GM23338 (cell line): ENCODE results near the gene MAPK7. TPM values are rescaled to one million over a fixed set of nuclear protein-coding genes. Genes with fewer than 3 reads are reported as not detected.

Experiments used
- ATAC-seq: fragments of 200-7000 bp; cut with Tn5 transposase; 3 replicates; pipeline ENCODE4 v1.9.1; 2020
- DNase-seq: peaks from one replicate; pipeline ENCODE4 v3.0.0-alpha.2; 2015; ENCODE audit warnings: low spot score
- H2AFZ ChIP-seq: fragments of 200-600 bp; sonication (generic); 2 replicates; pipeline ENCODE4 v1.8.0; 2016; ENCODE audit warnings: antibody characterized with exemption, mild to moderate bottlenecking, moderate library complexity
- H3F3A ChIP-seq: fragments of 200-600 bp; sonication (generic); replicated peaks from 2 replicates; pipeline ENCODE4 v1.8.0; 2017; ENCODE audit warnings: antibody characterized with exemption, mixed run types, low read depth
- H3K27ac ChIP-seq: fragments of 200-600 bp; sonication (generic); 2 replicates; pipeline ENCODE4 v1.6.1; 2016; ENCODE audit warnings: low read depth
- H3K27me3 ChIP-seq: fragments of 200-600 bp; sonication (generic); 2 replicates; pipeline ENCODE4 v1.8.0; 2016; ENCODE audit warnings: mild to moderate bottlenecking, mixed run types, moderate library complexity; ENCODE audit not compliant: insufficient read depth
- H3K36me3 ChIP-seq: fragments of 200-600 bp; sonication (generic); 2 replicates; pipeline ENCODE4 v1.8.0; 2016; ENCODE audit warnings: mild to moderate bottlenecking; ENCODE audit not compliant: insufficient read depth
- H3K4me1 ChIP-seq: fragments of 200-600 bp; sonication (generic); 2 replicates; pipeline ENCODE4 v1.8.0; 2016; ENCODE audit warnings: mild to moderate bottlenecking, moderate library complexity; ENCODE audit not compliant: insufficient read depth
- H3K4me2 ChIP-seq: fragments of 200-600 bp; sonication (generic); 2 replicates; pipeline ENCODE4 v1.7.1; 2017; ENCODE audit warnings: mixed run types
- H3K4me3 ChIP-seq: fragments of 200-600 bp; sonication (generic); 2 replicates; pipeline ENCODE4 v1.6.1; 2016; ENCODE audit warnings: mixed run types
- H3K79me2 ChIP-seq: fragments of 200-600 bp; sonication (generic); replicated peaks from 2 replicates; pipeline ENCODE4 v1.8.0; 2017; ENCODE audit warnings: mild to moderate bottlenecking; ENCODE audit not compliant: insufficient read depth
- H3K9me2 ChIP-seq: fragments of 200-600 bp; sonication (generic); 2 replicates; pipeline ENCODE4 v1.8.0; 2017; ENCODE audit not compliant: insufficient read depth
- H4K20me1 ChIP-seq: fragments of 200-600 bp; sonication (generic); replicated peaks from 2 replicates; pipeline ENCODE4 v1.8.0; 2017; ENCODE audit warnings: mild to moderate bottlenecking; ENCODE audit not compliant: insufficient read depth
- H3K27ac Mint-ChIP-seq: 2 replicates; pipeline ENCODE4 v1.8.0; 2020; ENCODE audit warnings: inconsistent platforms, mild to moderate bottlenecking, moderate library complexity, mixed read lengths
- H3K27me3 Mint-ChIP-seq: 3 replicates; pipeline ENCODE4 v1.8.0; 2022; ENCODE audit warnings: low read depth, mild to moderate bottlenecking, moderate library complexity, mixed read lengths, inconsistent platforms; ENCODE audit not compliant: insufficient read depth, poor library complexity
- H3K36me3 Mint-ChIP-seq: 3 replicates; pipeline ENCODE4 v1.8.0; 2021; ENCODE audit warnings: low read depth, mild to moderate bottlenecking, inconsistent platforms, moderate library complexity, mixed read lengths
- H3K4me1 Mint-ChIP-seq: 3 replicates; pipeline ENCODE4 v1.8.0; 2020; ENCODE audit warnings: mild to moderate bottlenecking, inconsistent platforms, mixed read lengths
- H3K4me3 Mint-ChIP-seq: 3 replicates; pipeline ENCODE4 v1.8.0; 2021; ENCODE audit warnings: moderate library complexity, mild to moderate bottlenecking, inconsistent platforms, mixed read lengths
- H3K9me3 Mint-ChIP-seq: 3 replicates; pipeline ENCODE4 v1.8.0; 2020; ENCODE audit warnings: moderate library complexity, mild to moderate bottlenecking, inconsistent platforms, mixed read lengths
- EZH2 ChIP-seq: fragments of 200-600 bp; sonication (generic); IDR thresholded peaks from one replicate; pipeline ENCODE4 v1.8.0; 2017; ENCODE audit warnings: antibody characterized with exemption, mild to moderate bottlenecking, low read depth; ENCODE audit not compliant: unreplicated experiment
- JUNB ChIP-seq: IDR thresholded peaks from one replicate; pipeline ENCODE4 v1.6.1; 2016; ENCODE audit warnings: antibody characterized with exemption; ENCODE audit not compliant: unreplicated experiment
- POLR2AphosphoS5 ChIP-seq: IDR thresholded peaks from 2 replicates; pipeline ENCODE4 v1.6.1; 2016; ENCODE audit warnings: antibody characterized with exemption, low read depth
- STAT1 ChIP-seq: IDR thresholded peaks from one replicate; pipeline ENCODE4 v1.6.1; 2016; ENCODE audit warnings: antibody characterized with exemption; ENCODE audit not compliant: unreplicated experiment
- ZNF114 ChIP-seq: fragments of 250-450 bp; sonication (Bioruptor Pico); IDR thresholded peaks from 2 replicates; pipeline ENCODE4 v1.5.0; 2020; ENCODE audit warnings: mild to moderate bottlenecking, moderate library complexity
- ZNF331 ChIP-seq: fragments of 250-450 bp; sonication (Bioruptor Pico); IDR thresholded peaks from 2 replicates; pipeline ENCODE4 v1.5.0; 2020; ENCODE audit warnings: low read depth, mild to moderate bottlenecking, moderate library complexity
- polyA plus RNA-seq: library from polyadenylated mRNA; unstranded; fragments of >200 nt; fragmentation: Nextera tagmentation; extraction: Ambion mirVana; gene quantifications from 2 replicates; pipeline ENCODE4 v1.2.1, GENCODE V29; 2016
- total RNA-seq: library from RNA; depleted of rRNA; stranded (reverse); fragments of >200 nt; shearing (Covaris generic); gene quantifications from 2 replicates; pipeline ENCODE4 v1.2.3, GENCODE V29; 2014
- TF ChIP-seq, protein P1 (sequence below): fragments of 250-450 bp; sonication (Bioruptor Pico); IDR thresholded peaks from 2 replicates; pipeline ENCODE4 v1.5.0; 2020; ENCODE audit warnings: mild to moderate bottlenecking, moderate library complexity
- TF ChIP-seq, protein P2 (sequence below): IDR thresholded peaks from 2 replicates; pipeline ENCODE4 v1.6.1; 2016; ENCODE audit warnings: antibody characterized with exemption

Gene MAPK7
- total and polyA plus RNA-seq, 2 experiments from 2014 or later = 15.5 to 53.1 TPM

DNA sequence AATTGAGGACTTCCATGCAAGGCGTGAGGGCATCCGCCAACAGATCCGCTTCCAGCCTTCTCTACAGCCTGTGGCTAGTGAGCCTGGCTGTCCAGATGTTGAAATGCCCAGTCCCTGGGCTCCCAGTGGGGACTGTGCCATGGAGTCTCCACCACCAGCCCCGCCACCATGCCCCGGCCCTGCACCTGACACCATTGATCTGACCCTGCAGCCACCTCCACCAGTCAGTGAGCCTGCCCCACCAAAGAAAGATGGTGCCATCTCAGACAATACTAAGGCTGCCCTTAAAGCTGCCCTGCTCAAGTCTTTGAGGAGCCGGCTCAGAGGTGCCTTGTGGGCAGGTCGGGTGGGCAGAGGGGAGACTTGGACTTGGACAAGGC is 3.1 kb downstream of the MAPK7 start (continued):
- TF ChIP-seq, protein P1, sequence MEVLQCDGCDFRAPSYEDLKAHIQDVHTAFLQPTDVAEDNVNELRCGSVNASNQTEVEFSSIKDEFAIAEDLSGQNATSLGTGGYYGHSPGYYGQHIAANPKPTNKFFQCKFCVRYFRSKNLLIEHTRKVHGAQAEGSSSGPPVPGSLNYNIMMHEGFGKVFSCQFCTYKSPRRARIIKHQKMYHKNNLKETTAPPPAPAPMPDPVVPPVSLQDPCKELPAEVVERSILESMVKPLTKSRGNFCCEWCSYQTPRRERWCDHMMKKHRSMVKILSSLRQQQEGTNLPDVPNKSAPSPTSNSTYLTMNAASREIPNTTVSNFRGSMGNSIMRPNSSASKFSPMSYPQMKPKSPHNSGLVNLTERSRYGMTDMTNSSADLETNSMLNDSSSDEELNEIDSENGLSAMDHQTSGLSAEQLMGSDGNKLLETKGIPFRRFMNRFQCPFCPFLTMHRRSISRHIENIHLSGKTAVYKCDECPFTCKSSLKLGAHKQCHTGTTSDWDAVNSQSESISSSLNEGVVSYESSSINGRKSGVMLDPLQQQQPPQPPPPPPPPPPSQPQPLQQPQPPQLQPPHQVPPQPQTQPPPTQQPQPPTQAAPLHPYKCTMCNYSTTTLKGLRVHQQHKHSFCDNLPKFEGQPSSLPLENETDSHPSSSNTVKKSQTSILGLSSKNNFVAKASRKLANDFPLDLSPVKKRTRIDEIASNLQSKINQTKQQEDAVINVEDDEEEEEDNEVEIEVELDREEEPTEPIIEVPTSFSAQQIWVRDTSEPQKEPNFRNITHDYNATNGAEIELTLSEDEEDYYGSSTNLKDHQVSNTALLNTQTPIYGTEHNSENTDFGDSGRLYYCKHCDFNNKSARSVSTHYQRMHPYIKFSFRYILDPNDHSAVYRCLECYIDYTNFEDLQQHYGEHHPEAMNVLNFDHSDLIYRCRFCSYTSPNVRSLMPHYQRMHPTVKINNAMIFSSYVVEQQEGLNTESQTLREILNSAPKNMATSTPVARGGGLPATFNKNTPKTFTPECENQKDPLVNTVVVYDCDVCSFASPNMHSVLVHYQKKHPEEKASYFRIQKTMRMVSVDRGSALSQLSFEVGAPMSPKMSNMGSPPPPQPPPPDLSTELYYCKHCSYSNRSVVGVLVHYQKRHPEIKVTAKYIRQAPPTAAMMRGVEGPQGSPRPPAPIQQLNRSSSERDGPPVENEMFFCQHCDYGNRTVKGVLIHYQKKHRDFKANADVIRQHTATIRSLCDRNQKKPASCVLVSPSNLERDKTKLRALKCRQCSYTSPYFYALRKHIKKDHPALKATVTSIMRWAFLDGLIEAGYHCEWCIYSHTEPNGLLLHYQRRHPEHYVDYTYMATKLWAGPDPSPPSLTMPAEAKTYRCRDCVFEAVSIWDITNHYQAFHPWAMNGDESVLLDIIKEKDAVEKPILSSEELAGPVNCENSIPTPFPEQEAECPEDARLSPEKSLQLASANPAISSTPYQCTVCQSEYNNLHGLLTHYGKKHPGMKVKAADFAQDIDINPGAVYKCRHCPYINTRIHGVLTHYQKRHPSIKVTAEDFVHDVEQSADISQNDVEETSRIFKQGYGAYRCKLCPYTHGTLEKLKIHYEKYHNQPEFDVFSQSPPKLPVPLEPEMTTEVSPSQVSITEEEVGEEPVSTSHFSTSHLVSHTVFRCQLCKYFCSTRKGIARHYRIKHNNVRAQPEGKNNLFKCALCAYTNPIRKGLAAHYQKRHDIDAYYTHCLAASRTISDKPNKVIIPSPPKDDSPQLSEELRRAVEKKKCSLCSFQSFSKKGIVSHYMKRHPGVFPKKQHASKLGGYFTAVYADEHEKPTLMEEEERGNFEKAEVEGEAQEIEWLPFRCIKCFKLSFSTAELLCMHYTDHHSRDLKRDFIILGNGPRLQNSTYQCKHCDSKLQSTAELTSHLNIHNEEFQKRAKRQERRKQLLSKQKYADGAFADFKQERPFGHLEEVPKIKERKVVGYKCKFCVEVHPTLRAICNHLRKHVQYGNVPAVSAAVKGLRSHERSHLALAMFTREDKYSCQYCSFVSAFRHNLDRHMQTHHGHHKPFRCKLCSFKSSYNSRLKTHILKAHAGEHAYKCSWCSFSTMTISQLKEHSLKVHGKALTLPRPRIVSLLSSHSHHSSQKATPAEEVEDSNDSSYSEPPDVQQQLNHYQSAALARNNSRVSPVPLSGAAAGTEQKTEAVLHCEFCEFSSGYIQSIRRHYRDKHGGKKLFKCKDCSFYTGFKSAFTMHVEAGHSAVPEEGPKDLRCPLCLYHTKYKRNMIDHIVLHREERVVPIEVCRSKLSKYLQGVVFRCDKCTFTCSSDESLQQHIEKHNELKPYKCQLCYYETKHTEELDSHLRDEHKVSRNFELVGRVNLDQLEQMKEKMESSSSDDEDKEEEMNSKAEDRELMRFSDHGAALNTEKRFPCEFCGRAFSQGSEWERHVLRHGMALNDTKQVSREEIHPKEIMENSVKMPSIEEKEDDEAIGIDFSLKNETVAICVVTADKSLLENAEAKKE (CRISPR knock-in tag) = no peak
- TF ChIP-seq JUNB = no peak
- TF ChIP-seq ZNF331 (CRISPR knock-in tag) = no peak

DNA sequence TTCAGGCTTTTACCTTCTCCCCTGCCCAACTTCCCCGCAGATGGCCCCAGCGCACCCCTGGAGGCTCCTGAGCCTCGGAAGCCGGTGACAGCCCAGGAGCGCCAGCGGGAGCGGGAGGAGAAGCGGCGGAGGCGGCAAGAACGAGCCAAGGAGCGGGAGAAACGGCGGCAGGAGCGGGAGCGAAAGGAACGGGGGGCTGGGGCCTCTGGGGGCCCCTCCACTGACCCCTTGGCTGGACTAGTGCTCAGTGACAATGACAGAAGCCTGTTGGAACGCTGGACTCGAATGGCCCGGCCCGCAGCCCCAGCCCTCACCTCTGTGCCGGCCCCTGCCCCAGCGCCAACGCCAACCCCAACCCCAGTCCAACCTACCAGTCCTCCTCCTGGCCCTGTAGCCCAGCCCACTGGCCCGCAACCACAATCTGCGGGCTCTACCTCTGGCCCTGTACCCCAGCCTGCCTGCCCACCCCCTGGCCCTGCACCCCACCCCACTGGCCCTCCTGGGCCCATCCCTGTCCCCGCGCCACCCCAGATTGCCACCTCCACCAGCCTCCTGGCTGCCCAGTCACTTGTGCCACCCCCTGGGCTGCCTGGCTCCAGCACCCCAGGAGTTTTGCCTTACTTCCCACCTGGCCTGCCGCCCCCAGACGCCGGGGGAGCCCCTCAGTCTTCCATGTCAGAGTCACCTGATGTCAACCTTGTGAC is 3.6 kb downstream of the MAPK7 start:
- H3K36me3 Mint-ChIP-seq = peaks cover 68% of the 10 kb centered on the region
- H3K4me1 ChIP-seq = peaks cover 9% of the 10 kb centered on the region
- no peak overlapping the region for H3K4me2 ChIP-seq
- H3K27me3 Mint-ChIP-seq = peaks cover 12% of the 10 kb centered on the region
- H3K27ac Mint-ChIP-seq = no peak overlapping the region
- peaks cover 29% of the 10 kb centered on the region for H3K79me2 ChIP-seq
- ATAC-seq = no peak
- peaks cover 19% of the 10 kb centered on the region for H3F3A ChIP-seq
- H3K4me1 Mint-ChIP-seq = peaks cover 30% of the 10 kb centered on the region
- peaks cover 13% of the 10 kb centered on the region for H4K20me1 ChIP-seq
- no peak for DNase-seq
- H3K27me3 ChIP-seq = no peaks in the 10 kb centered on the region
- H2AFZ ChIP-seq = no peak overlapping the region
- H3K27ac ChIP-seq = no peak overlapping the region
- peaks cover 10% of the 10 kb centered on the region for H3K36me3 ChIP-seq
- no peak overlapping the region for H3K4me3 ChIP-seq
- H3K9me3 Mint-ChIP-seq = no peaks in the 10 kb centered on the region; the same call in 2 of the 3 replicates
- no peaks in the 10 kb centered on the region for H3K9me2 ChIP-seq
- no peak overlapping the region for H3K4me3 Mint-ChIP-seq
- TF ChIP-seq STAT1 (no peak), POLR2AphosphoS5 (no peak), EZH2 (no peak), ZNF114 (no peak)
- TF ChIP-seq, protein P1 (CRISPR knock-in tag) = no peak
- TF ChIP-seq, protein P2, sequence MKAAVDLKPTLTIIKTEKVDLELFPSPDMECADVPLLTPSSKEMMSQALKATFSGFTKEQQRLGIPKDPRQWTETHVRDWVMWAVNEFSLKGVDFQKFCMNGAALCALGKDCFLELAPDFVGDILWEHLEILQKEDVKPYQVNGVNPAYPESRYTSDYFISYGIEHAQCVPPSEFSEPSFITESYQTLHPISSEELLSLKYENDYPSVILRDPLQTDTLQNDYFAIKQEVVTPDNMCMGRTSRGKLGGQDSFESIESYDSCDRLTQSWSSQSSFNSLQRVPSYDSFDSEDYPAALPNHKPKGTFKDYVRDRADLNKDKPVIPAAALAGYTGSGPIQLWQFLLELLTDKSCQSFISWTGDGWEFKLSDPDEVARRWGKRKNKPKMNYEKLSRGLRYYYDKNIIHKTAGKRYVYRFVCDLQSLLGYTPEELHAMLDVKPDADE = no peak
